ENCODE data around the gene CACHD1.

The CACHD1 gene

DNA sequence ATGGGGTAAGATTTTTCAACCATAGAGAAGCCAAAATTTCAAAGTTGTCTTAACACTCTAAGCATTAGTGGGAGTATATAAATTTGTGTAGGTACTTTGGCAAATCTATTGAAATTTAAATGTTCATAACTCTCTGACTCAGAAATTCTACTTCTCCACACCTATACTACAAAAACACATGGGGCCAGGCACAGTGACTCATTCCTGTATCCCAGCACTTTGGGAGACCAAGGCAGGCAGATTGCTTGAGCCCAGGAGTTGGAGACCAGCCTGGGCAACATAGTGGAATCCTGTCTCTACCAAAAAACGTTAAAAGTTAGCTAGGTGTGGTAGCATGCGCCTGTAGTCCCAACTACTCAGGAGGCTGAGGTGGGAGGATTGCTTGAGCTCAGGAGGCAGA is 233.7 kb downstream of the CACHD1 start:
- TF ChIP-seq MYC (IDR thresholded peaks at IDR 0.05; ENCODE audit: low read depth, low read length) (no peak), POLR2A (IDR thresholded peaks at IDR 0.05; ENCODE audit: extremely low read depth, insufficient read length) (no peak), MAX (IDR thresholded peaks at IDR 0.05; ENCODE audit: low read depth, low read length) (no peak)
- TF ChIP-seq, protein P1, sequence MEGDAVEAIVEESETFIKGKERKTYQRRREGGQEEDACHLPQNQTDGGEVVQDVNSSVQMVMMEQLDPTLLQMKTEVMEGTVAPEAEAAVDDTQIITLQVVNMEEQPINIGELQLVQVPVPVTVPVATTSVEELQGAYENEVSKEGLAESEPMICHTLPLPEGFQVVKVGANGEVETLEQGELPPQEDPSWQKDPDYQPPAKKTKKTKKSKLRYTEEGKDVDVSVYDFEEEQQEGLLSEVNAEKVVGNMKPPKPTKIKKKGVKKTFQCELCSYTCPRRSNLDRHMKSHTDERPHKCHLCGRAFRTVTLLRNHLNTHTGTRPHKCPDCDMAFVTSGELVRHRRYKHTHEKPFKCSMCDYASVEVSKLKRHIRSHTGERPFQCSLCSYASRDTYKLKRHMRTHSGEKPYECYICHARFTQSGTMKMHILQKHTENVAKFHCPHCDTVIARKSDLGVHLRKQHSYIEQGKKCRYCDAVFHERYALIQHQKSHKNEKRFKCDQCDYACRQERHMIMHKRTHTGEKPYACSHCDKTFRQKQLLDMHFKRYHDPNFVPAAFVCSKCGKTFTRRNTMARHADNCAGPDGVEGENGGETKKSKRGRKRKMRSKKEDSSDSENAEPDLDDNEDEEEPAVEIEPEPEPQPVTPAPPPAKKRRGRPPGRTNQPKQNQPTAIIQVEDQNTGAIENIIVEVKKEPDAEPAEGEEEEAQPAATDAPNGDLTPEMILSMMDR (IDR thresholded peaks at IDR 0.05; ENCODE audit: low read depth, low read length), result no peak
- H3K4me3 ChIP-seq (ENCODE audit: low read depth, low read length), result no peak overlapping the region
- no peak for DNase-seq (ENCODE audit: low read depth)

GRCh38 chr1:64705591-64705990 is 235.7 kb downstream of the CACHD1 start:
- DNase-seq (ENCODE audit: low read depth), result no peak
- no peak overlapping the region for H3K4me3 ChIP-seq (ENCODE audit: low read depth, low read length)
- no peak for TF ChIP-seq MYC (IDR thresholded peaks at IDR 0.05; ENCODE audit: low read depth, low read length)
- no peak for TF ChIP-seq MAX (IDR thresholded peaks at IDR 0.05; ENCODE audit: low read depth, low read length)
- TF ChIP-seq POLR2A (IDR thresholded peaks at IDR 0.05; ENCODE audit: extremely low read depth, insufficient read length), result no peak
- TF ChIP-seq, protein P1 (IDR thresholded peaks at IDR 0.05; ENCODE audit: low read depth, low read length), result no peak

- TF ChIP-seq, protein P1 (IDR thresholded peaks at IDR 0.05; ENCODE audit: low read depth, low read length), result no peak
- TF ChIP-seq MAX (IDR thresholded peaks at IDR 0.05; ENCODE audit: low read depth, low read length) (no peak), POLR2A (IDR thresholded peaks at IDR 0.05; ENCODE audit: extremely low read depth, insufficient read length) (no peak), MYC (IDR thresholded peaks at IDR 0.05; ENCODE audit: low read depth, low read length) (no peak)
- no peak overlapping the region for H3K4me3 ChIP-seq (ENCODE audit: low read depth, low read length)
- no peak for DNase-seq (ENCODE audit: low read depth)
Observed at GRCh38 chr1:64711266-64711665, 241.3 kb downstream of the CACHD1 start.

DNA sequence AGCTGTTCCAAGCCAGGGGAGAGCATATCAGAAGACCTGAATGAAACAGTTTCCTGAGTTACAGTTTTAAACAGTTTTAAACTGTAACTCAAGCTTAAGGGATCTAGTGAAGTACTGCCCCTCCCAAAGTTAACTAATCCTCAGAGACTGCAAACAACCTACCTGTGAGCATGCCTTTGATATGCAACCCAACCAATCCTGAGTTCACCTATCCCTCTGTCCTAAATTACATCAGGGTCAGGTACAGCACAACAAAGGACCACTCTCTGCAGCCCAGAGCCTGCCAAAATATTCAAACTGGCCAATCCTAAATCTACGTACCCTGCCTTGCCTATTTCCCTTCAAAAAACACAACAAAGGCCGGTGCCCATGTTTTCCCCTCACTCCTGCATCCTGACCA is 242.1 kb downstream of the CACHD1 start:
- no peak overlapping the region for H3K4me3 ChIP-seq (ENCODE audit: low read depth, low read length)
- DNase-seq (ENCODE audit: low read depth), result no peak
- TF ChIP-seq, protein P1 (IDR thresholded peaks at IDR 0.05; ENCODE audit: low read depth, low read length), result no peak
- TF ChIP-seq MAX (IDR thresholded peaks at IDR 0.05; ENCODE audit: low read depth, low read length) (no peak), MYC (IDR thresholded peaks at IDR 0.05; ENCODE audit: low read depth, low read length) (no peak), POLR2A (IDR thresholded peaks at IDR 0.05; ENCODE audit: extremely low read depth, insufficient read length) (no peak)

DNA sequence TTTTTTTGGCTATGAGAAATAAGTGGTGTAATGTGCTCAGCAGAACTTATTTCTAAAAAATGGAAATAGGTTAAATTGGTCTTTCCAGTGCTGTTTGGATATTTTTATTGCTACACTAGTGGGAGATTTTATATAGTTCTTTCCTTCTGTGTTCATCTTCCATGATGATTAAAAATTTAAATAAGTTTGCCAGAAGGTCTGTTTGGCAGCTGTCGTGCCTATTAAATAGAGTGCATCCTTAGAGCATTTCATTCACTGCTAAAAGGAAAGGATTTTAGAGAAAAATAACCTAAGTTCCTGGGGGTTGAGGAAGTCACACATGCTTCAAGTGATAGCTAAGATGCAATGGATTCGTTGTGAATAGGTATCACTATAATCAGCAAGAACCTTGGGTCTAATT is 245.3 kb downstream of the CACHD1 start:
- TF ChIP-seq MAX (IDR thresholded peaks at IDR 0.05; ENCODE audit: low read depth, low read length) (no peak), MYC (IDR thresholded peaks at IDR 0.05; ENCODE audit: low read depth, low read length) (no peak)
- TF ChIP-seq, protein P1 (IDR thresholded peaks at IDR 0.05; ENCODE audit: low read depth, low read length), result no peak
- no peak overlapping the region for H3K4me3 ChIP-seq (ENCODE audit: low read depth, low read length)
- DNase-seq (ENCODE audit: low read depth), result no peak

DNA sequence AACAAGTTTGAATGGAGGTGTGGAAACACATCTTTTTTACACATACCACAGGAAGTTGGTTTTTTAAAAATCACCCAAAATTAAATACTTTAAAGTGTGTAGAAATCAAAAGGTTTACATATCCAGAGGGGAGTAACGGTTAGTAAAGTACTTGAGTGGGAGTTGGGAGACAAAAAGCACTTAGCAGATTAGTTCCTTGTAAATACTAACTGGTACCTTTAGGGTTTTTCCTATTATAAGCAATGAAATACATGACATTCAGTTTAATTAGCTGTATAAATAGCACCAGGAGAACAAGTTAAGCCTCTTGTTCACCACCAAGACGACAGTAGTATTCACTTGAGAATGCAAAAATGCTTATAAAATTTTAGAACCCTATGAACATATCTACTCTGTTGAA is 251.2 kb downstream of the CACHD1 start:
- no peak for DNase-seq (ENCODE audit: low read depth)
- H3K4me3 ChIP-seq (ENCODE audit: low read depth, low read length), result no peak overlapping the region
- TF ChIP-seq, protein P1 (IDR thresholded peaks at IDR 0.05; ENCODE audit: low read depth, low read length), result no peak
- TF ChIP-seq MAX (IDR thresholded peaks at IDR 0.05; ENCODE audit: low read depth, low read length), result no peak
- no peak for TF ChIP-seq POLR2A (IDR thresholded peaks at IDR 0.05; ENCODE audit: extremely low read depth, insufficient read length)
- no peak for TF ChIP-seq MYC (IDR thresholded peaks at IDR 0.05; ENCODE audit: low read depth, low read length)

Data from NB4 (cell line).